NCI-H146 treated with DMSO at 0.1 percent for 48 hours (cell line): ENCODE measurements around the gene HTR5A.

ENCODE experiments used
- DNase-seq: peaks from one replicate; lab custom pipeline; 2025; ENCODE audit not compliant: unreplicated experiment; lab: John Stamatoyannopoulos, UW

Gene HTR5A

GRCh38 chr7:155084969-155085368, 14.8 kb downstream of the HTR5A start:
- no peak for DNase-seq

DNA sequence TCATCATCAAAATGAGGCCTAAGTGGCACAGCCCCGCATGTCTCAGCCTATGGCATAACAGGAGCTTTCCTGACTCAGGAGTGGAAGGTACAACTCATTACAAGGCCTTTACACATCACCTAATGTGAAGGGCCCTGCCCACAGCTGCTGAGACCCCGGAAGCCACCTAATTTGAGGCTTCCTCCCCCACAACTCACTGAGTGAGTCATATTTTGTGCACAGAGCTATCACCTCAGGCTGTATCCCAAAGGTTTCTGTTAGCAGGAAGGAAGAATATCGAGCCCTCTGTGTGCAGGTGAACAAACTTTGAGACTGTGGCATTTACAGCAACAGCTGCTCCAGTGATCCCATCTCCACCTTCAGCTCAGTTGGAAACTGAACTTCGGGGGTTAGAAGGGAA, 20.6 kb downstream of the HTR5A start:
- no peak for DNase-seq

GRCh38 chr7:155093596-155093995, 23.5 kb downstream of the HTR5A start:
- no peak for DNase-seq

- no peak for DNase-seq
Observed at GRCh38 chr7:155094636-155095135, 24.6 kb downstream of the HTR5A start.

DNA sequence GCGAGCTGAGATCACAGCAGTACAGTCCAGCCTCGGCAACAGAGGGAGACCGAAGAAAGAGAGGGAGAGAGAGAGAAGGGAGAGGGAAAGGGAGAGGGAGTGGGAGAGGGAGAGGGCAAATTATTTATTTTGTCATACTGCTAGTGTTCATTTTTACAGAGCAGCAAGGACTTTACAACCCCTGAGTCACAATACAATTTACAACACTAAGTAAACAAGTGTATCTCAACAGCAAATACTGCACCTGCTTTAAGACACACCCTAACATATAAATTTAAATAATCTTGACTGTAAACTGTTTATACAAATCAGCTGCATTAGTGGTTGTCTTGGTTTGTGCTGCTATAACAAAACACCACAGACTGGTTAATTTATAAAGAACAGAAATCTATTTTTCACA, 27.2 kb downstream of the HTR5A start:
- DNase-seq: no peak

- no peak for DNase-seq
Observed at GRCh38 chr7:155103839-155104238, 33.7 kb downstream of the HTR5A start.

DNA sequence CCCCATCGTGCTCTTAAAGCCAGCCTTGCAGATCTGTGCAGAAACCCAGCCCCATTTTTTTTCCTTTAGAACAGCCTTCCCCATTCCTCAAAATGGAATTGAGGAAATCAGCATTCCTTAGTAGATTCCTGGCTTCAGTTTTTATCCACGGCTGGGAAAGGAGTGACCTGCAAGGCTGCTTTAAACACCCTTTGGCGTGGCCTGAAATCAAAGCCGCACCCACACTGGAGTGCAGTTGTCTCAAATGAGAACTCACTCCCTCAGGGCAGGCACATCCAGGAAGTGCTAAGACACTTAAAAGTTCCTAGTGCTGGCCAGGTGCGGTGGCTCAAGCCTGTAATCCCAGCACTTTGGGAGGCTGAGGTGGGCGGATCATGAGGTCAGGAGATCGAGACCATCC, 34.8 kb downstream of the HTR5A start:
- no peak for DNase-seq

- DNase-seq: no peak
Observed at GRCh38 chr7:155106356-155106755, 36.2 kb downstream of the HTR5A start.

DNA sequence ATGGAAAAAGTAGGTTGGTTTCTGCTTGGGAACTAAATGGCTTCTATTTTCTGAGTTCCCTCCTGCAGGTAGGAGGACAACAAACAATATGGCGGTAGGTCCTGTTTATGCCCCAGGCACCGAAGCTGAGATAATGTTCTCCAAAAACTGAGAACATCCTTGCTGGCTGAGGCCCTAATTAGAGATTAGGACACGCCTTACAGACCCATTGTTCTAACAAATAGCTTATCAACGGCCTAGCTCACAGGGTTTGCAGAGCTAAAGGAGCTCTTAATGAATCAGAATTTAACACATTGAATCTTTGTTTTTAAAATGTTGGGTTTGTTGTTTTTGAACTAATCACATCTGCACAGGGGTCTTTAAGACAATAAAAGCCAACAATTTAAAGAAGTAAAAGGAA, 37.0 kb downstream of the HTR5A start:
- no peak for DNase-seq

GRCh38 chr7:155108144-155108901, 38.2 kb downstream of the HTR5A start:
- no peak for DNase-seq

GRCh38 chr7:155109121-155109520, 39.0 kb downstream of the HTR5A start:
- DNase-seq: no peak

- no peak for DNase-seq
Observed at GRCh38 chr7:155115288-155115687, 45.2 kb downstream of the HTR5A start.

DNA sequence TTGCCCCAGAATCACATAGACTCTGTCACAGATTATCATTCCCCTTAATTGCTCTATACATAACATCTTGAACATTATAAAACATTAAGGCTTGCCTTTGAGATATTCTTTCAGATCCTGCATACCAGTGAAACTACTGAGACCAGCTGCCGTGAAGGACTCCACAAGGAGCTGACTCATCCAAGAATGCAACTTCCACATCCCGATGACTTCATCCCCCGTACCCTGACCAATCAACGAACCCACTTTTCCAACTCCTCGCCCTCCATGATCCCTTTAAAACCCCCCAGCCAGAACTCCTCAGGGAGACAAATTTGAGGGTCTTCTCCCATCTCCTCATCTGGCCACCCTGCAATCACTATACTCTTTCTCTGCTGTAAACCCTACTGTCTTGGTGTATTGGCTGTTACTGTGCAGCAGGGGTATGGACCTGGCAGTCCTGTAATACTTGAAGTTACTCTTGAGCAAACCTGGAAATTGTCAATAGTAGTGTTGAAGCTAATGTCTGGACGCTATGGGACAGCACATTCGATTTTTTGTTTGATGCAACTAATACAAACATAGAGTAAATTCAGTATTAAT, 49.8 kb downstream of the HTR5A start:
- DNase-seq: no peak

GRCh38 chr7:155120460-155120859, 50.3 kb downstream of the HTR5A start:
- DNase-seq: no peak

DNA sequence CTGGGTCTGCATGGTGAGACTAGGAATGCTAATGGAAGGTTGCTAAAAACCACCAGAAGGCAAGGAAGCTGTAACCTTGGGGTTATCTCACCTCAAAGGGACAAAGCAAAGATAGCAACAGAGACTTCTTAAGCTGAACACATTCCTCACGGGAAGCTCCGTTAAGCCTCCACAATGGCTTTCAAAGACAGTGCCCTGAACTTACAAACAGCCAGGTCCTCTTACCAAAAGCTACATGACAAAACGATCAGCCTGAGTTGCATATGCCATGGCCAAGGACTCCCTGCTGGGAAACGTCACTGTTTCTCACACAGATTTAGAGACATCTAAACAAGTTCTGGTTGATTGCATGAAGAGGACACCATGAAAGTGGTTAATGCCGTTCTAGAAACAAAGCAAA, 52.7 kb downstream of the HTR5A start:
- no peak for DNase-seq

GRCh38 chr7:155123413-155123812, 53.3 kb downstream of the HTR5A start:
- no peak for DNase-seq

DNA sequence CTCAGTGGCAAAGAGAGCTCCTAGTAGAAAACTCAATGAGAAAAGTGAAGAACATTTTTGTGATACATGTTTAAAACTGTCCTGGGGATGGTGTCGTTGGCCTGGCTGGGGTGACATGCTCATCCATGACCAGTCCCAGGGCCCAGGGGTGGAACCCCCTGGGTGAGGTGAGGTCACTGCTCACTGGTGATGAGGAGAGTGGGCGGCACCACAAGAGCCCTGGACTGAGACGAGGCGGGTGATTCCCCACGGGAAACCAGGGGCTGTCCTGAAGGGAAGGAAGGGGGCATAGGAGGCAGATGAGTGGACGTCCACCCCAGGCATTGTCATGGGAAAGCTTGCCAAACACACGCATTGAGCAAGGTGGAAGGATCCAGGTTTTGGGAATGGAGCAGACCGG, 54.6 kb downstream of the HTR5A start:
- no peak for DNase-seq

DNA sequence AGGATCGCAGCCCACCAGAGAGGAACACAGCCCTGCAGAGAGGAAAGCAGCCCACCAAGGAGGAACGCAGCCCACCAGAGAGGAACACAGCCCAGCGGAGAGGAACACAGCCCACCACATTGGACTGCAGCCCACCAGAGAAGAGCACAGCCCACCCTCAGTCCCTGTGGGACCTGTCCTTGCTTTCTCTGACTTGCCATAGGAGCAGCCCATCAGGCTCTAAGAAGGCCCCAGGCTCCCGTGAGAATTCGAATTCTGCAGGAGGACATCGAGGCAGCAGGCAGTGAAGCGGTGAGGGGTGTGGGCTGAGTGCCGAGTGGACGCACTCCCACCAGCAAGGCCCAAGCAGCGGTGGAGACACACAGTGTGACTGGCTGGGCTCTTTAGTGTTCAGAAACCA, 59.1 kb downstream of the HTR5A start:
- DNase-seq: no peak

DNA sequence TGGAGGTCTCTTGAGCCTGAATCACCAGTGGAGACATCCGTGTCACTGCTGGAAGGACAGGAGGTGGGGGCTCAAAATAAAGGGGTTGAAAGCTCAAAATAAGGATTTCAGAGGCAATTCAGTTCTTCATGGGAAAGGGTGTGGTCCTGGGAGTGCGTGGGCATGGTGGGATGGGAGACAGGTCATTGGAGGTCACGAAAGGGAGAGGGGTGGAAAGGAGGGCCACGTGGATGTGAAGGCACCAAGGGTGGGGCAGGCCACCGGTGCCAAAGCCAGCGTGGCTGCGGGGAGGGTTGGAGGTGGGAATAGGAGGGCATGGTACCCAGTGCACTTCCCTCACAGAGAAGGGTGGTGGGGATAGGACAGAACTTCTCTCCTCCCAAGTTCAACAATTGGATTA, 59.7 kb downstream of the HTR5A start:
- no peak for DNase-seq

DNA sequence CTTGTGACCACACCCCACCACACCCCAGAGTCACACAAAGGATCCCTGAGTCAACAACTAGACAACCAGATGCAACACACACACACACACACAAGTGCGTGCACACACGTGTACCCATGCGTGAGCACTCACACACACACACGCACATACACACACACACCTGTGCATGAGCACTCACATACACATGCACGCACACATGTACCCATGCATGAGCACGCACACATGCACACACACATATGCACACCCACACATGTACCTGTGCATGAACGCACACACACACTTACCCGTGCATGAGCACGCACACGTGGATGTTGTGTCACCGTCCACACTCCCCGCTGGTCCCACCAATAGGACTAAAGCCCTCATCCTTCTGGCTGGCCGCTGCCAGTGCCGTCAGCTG, 60.4 kb downstream of the HTR5A start:
- DNase-seq: no peak

- no peak for DNase-seq
Observed at GRCh38 chr7:155131090-155131489, 61.0 kb downstream of the HTR5A start.

DNA sequence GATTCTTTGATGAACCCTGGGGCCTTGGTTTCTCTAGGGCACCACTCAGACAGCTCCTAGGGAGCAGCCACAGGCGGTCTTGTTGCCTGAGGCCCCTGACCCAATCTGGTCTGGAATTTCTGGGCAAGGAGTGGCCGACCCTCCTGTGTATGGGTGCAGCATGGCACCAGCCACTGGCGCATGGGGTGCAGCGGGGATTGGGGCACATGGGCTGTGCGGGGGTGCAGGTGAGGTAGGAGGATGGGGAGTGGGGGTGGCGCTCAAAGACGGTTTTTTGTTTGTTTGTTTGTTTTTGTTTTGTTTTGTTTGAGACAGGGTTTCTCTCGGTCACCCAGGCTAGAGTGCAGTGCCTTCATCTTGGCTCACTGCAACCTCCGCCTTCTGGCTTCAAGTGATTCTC, 62.3 kb downstream of the HTR5A start:
- DNase-seq: no peak
